Adipose tissue (tissue), 3 donors: ENCODE measurements around the gene TELO2. TPM values are rescaled to one million over a fixed set of nuclear protein-coding genes. Genes with fewer than 3 reads are reported as not detected.
"Not testable (repeated sequence)": the region's sequence is repeated elsewhere in the genome, so short reads cannot be mapped to it uniquely, and the experiment has no call there.

Source experiments
- H3K27ac ChIP-seq: one replicate; pipeline ENCODE4 v1.5.1; 2013; ENCODE audit warnings: low read depth, low read length
- WGBS, 3 donors: extraction: QIAGEN DNeasy Blood & Tissue Kit; methylation state at CpG; one replicate each; pipeline ENCODE4 v1.1.7; 2013; 5-methylcytosine and 5-hydroxymethylcytosine counted together
- polyA plus RNA-seq, 3 donors: library from polyadenylated mRNA; stranded (reverse); fragments of 200-250 nt; gene quantifications; one replicate each; pipeline ENCODE4 v1.2.3, GENCODE V29; 2013
- donor health status: healthy with polysubstance abuse.
- donor health status: Bipolar disorder and iron deficiency.
- donor health status: healthy.

The TELO2 gene
- polyA plus RNA-seq, 3 donors: 29.7 to 47.7 (median 39.2) TPM

- no peak overlapping the region for H3K27ac ChIP-seq
- 62 to 82% (median 65%) methylated on average over 26 of the region's 26 CpGs for WGBS, 3 donors
Measured at GRCh38 chr16:1471569-1472194, 21.5 kb upstream of the TELO2 start.

GRCh38 chr16:1472974-1473373 lies 20.2 kb upstream of the TELO2 start:
- no peak overlapping the region for H3K27ac ChIP-seq
- 51 to 77% (median 76%) methylated on average over 3 of the region's 3 CpGs for WGBS, 3 donors

GRCh38 chr16:1474082-1474795 lies 18.9 kb upstream of the TELO2 start:
- WGBS, 3 donors: 9 to 10% (median 9%) methylated on average over 45 to 57 of the region's 57 CpGs
- H3K27ac ChIP-seq: no peak overlapping the region

GRCh38 chr16:1474796-1475551 lies 18.2 kb upstream of the TELO2 start, which contains the start of gene CLCN7:
Gene CLCN7, minus strand, starts transcription at chr16:1475028. Its CDS starts 54 bp downstream, at chr16:1474974.
- 0 to 1% (median 0%) methylated on average over 75 to 99 of the region's 99 CpGs for WGBS, 3 donors

GRCh38 chr16:1475552-1476114 lies 17.5 kb upstream of the TELO2 start:
- 58 to 63% (median 63%) methylated on average over 15 of the region's 15 CpGs for WGBS, 3 donors
- no peak overlapping the region for H3K27ac ChIP-seq

More at GRCh38 chr16:1474796-1475551, 18.2 kb upstream of the TELO2 start, which contains the start of gene CLCN7:
- no peak within 1 kb of the TSS for H3K27ac ChIP-seq

- no peak overlapping the region for H3K27ac ChIP-seq
- WGBS, 3 donors: 91 to 93% (median 92%) methylated on average over 10 of the region's 10 CpGs
Measured at GRCh38 chr16:1477033-1477432, 16.1 kb upstream of the TELO2 start.

GRCh38 chr16:1478937-1479336 lies 14.2 kb upstream of the TELO2 start:
- not testable (repeated sequence) for H3K27ac ChIP-seq
- 93 to 96% (median 96%) methylated on average over 9 of the region's 9 CpGs for WGBS, 3 donors

GRCh38 chr16:1481906-1482835 lies 11.0 kb upstream of the TELO2 start:
- H3K27ac ChIP-seq: no peak overlapping the region
- 67 to 87% (median 81%) methylated on average over 28 of the region's 28 CpGs for WGBS, 3 donors

GRCh38 chr16:1485847-1486496 lies 7.2 kb upstream of the TELO2 start:
- 87 to 94% (median 92%) methylated on average over 40 of the region's 40 CpGs for WGBS, 3 donors
- no peak overlapping the region for H3K27ac ChIP-seq

GRCh38 chr16:1486551-1487390 lies 6.4 kb upstream of the TELO2 start:
- WGBS, 3 donors: 72 to 84% (median 82%) methylated on average over 24 to 33 of the region's 33 CpGs

GRCh38 chr16:1487395-1488053 lies 5.6 kb upstream of the TELO2 start:
- no peak overlapping the region for H3K27ac ChIP-seq
- WGBS, 3 donors: 81 to 90% (median 89%) methylated on average over 39 of the region's 39 CpGs

More at GRCh38 chr16:1486551-1487390, 6.4 kb upstream of the TELO2 start:
- no peak overlapping the region for H3K27ac ChIP-seq

- no peak overlapping the region for H3K27ac ChIP-seq
- WGBS, 3 donors: 79 to 85% (median 82%) methylated on average over 23 to 24 of the region's 24 CpGs
Measured at GRCh38 chr16:1488054-1488601, 5.0 kb upstream of the TELO2 start.

- WGBS, 3 donors: 54 to 80% (median 62%) methylated on average over 19 of the region's 19 CpGs
- H3K27ac ChIP-seq: no peak within 1 kb of the TSS
Measured at GRCh38 chr16:1488619-1489018, 4.5 kb upstream of the TELO2 start, which contains the start of gene PTX4. Gene PTX4, minus strand, starts transcription at chr16:1488944. Its CDS starts 35 bp downstream, at chr16:1488909.

- WGBS, 3 donors: 88 to 93% (median 92%) methylated on average over 12 of the region's 12 CpGs
Measured at GRCh38 chr16:1489077-1489476, 4.1 kb upstream of the TELO2 start.

GRCh38 chr16:1491327-1491726 lies 1.8 kb upstream of the TELO2 start:
- WGBS, 3 donors: 87 to 89% (median 88%) methylated on average over 11 to 12 of the region's 12 CpGs
- H3K27ac ChIP-seq: no peak overlapping the region

More at GRCh38 chr16:1489077-1489476, 4.1 kb upstream of the TELO2 start:
- H3K27ac ChIP-seq: no peak overlapping the region
